ENCODE data around the gene ARSA. TPM values are rescaled to one million over a fixed set of nuclear protein-coding genes. Genes with fewer than 3 reads are reported as not detected.

Gene ARSA
- total and polyA plus RNA-seq, 9 donors: 8.4 to 21.9 (median 14.2) TPM

DNA sequence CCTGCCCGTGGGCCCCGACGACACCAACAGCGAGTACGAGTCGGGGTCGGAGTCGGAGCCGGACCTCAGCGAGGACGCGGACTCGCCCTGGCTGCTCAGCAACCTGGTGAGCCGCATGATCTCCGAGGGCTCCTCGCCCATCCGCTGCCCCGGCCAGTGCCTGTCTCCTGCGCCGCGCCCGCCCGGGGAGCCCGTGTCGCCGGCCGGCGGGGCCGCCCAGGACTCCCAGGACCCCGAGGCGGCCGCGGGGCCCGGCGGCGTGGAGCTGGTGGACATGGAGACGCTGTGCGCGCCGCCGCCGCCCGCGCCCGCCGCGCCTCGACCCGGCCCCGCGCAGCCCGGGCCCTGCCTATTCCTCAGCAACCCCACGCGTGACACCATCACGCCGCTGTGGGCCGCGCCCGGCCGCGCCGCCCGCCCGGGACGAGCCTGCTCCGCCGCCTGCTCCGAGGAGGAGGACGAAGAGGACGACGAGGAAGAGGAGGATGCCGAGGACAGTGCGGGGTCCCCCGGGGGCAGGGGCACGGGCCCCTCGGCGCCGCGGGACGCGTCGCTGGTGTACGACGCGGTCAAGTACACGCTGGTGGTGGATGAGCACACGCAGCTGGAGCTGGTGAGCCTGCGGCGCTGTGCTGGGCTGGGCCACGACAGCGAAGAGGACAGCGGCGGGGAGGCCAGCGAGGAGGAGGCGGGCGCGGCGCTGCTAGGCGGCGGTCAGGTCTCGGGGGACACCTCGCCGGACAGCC lies 23.5 kb downstream of the ARSA start:
- H3K27me3 ChIP-seq (ENCODE audit: control insufficient read depth, insufficient read depth, low read length): peaks cover 78% of the 10 kb centered on the region
- 35% methylated on average over 93 of the region's 103 CpGs for WGBS (ENCODE audit: insufficient coverage)

GRCh38 chr22:50603511-50604255 lies 24.3 kb downstream of the ARSA start:
- H3K9me3 ChIP-seq (replicated peaks; ENCODE audit: control insufficient read depth, low read depth, low read length): no peaks in the 10 kb centered on the region
- DNase-seq: no peak
- no peak overlapping the region for H3K4me3 ChIP-seq (ENCODE audit: low read length)
- no peak overlapping the region for H3K27ac ChIP-seq (ENCODE audit: low read length)
- H3K36me3 ChIP-seq (ENCODE audit: control insufficient read depth, insufficient read depth, low read length): no peaks in the 10 kb centered on the region
- H3K27me3 ChIP-seq (ENCODE audit: control insufficient read depth, insufficient read depth, low read length): peaks cover 82% of the 10 kb centered on the region
- 5% methylated on average over 66 of the region's 70 CpGs for WGBS (ENCODE audit: insufficient coverage)
- H3K4me1 ChIP-seq (ENCODE audit: control insufficient read depth, insufficient read depth, low read length): peaks cover 3% of the 10 kb centered on the region

More for the DNA sequence above, 23.5 kb downstream of the ARSA start:
- Histone ChIP-seq H3K4me1 (ENCODE audit: control insufficient read depth, insufficient read depth, low read length) (peaks cover 3% of the 10 kb centered on the region), H3K9me3 (replicated peaks; ENCODE audit: control insufficient read depth, low read depth, low read length) (no peaks in the 10 kb centered on the region), H3K36me3 (ENCODE audit: control insufficient read depth, insufficient read depth, low read length) (no peaks in the 10 kb centered on the region), H3K4me3 (ENCODE audit: low read length) (no peak overlapping the region), H3K27ac (ENCODE audit: low read length) (no peak overlapping the region)
- no peak for DNase-seq

DNA sequence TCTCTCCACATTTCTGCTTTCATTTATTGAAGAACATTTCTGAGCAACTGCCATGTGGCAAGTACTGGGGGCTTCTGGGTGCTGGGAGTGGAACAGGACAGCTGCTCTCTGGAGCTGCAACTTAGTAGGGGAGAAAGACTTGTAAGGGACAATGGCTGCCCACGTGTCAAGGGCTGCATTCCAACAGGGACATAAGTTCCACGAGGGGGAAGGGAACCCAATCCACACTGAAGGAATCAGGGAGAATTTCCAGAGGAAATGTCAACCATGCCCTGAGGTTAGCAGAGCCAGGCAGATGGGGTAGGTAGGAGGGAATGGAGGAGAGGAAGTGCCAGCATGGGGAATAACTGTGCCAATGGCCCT lies 25.6 kb downstream of the ARSA start:
- Histone ChIP-seq H3K4me3 (ENCODE audit: low read length) (no peak overlapping the region), H3K36me3 (ENCODE audit: control insufficient read depth, insufficient read depth, low read length) (no peaks in the 10 kb centered on the region), H3K9me3 (replicated peaks; ENCODE audit: control insufficient read depth, low read depth, low read length) (no peaks in the 10 kb centered on the region), H3K4me1 (ENCODE audit: control insufficient read depth, insufficient read depth, low read length) (peaks cover 3% of the 10 kb centered on the region), H3K27ac (ENCODE audit: low read length) (no peak overlapping the region), H3K27me3 (ENCODE audit: control insufficient read depth, insufficient read depth, low read length) (peaks cover 81% of the 10 kb centered on the region)
- DNase-seq: no peak
- WGBS (ENCODE audit: insufficient coverage): 34% methylated on average over 2 of the region's 2 CpGs

DNA sequence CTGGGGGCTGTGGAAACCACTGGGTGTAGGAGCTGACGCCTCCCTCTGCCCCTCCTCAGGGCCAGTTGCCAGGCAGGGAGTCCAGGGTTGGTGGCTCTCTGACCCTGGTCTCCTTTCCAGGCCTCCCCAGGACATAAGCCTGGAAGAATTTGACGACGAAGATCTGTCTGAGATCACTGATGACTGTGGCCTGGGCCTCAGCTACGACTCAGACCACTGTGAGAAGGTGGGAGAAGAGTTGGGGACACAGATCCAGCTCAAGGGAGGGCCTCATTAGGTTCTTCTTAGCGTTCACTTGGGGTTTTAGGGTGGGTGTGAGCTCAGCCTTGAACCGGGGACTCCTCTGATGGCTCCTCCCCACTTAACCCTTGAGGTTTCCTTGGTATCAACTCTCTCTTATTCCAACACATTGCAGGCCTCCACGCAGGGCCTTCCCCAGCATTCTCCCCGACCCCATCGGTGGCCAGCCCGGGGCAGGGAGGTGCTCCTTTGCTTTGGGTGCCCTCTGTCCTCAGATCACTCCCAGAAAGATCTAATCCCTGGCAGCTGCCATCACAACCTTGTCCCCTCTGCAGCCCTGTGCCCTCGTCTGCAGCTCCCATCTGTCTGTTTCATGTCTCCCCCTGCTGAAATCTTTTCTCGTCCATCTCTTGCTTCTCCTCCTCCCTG lies 26.1 kb downstream of the ARSA start:
- H3K9me3 ChIP-seq (replicated peaks; ENCODE audit: control insufficient read depth, low read depth, low read length): no peaks in the 10 kb centered on the region
- DNase-seq: no peak
- WGBS (ENCODE audit: insufficient coverage): 33% methylated on average over 10 of the region's 12 CpGs
- no peak overlapping the region for H3K27ac ChIP-seq (ENCODE audit: low read length)
- H3K4me3 ChIP-seq (ENCODE audit: low read length): no peak overlapping the region
- H3K36me3 ChIP-seq (ENCODE audit: control insufficient read depth, insufficient read depth, low read length): no peaks in the 10 kb centered on the region
- peaks cover 78% of the 10 kb centered on the region for H3K27me3 ChIP-seq (ENCODE audit: control insufficient read depth, insufficient read depth, low read length)
- H3K4me1 ChIP-seq (ENCODE audit: control insufficient read depth, insufficient read depth, low read length): peaks cover 3% of the 10 kb centered on the region

- no peak for DNase-seq
- H3K27ac ChIP-seq (ENCODE audit: low read length): no peak overlapping the region
- no peak overlapping the region for H3K4me3 ChIP-seq (ENCODE audit: low read length)
- 1% methylated on average over 33 of the region's 52 CpGs for WGBS (ENCODE audit: insufficient coverage)
- H3K36me3 ChIP-seq (ENCODE audit: control insufficient read depth, insufficient read depth, low read length): no peaks in the 10 kb centered on the region
- peaks cover 3% of the 10 kb centered on the region for H3K4me1 ChIP-seq (ENCODE audit: control insufficient read depth, insufficient read depth, low read length)
- no peaks in the 10 kb centered on the region for H3K9me3 ChIP-seq (replicated peaks; ENCODE audit: control insufficient read depth, low read depth, low read length)
- H3K27me3 ChIP-seq (ENCODE audit: control insufficient read depth, insufficient read depth, low read length): peaks cover 71% of the 10 kb centered on the region
Measured at GRCh38 chr22:50600967-50601668, 26.8 kb downstream of the ARSA start.

DNA sequence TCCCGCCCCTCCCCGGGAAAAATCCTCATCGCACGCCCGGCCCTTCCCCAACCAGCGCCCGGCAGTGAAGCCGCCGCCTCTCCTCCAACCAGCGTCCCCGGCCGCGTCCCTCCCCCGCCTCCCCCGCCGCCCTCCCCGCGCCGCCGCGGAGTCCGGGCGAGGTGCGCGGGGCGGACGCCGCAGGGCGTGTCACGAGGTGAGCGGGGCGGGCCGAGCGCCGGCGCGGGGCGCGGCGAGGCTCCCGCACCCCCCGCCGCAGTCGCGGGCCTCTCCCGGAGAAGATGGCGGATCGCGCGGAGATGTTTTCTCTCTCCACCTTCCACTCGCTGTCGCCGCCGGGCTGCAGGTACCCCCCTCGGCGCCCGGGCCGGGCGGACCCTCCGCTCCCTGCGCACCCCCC lies 27.4 kb downstream of the ARSA start, which contains the start of gene MAPK8IP2:
MAPK8IP2 (plus strand) TSS at position 256 of the 400 bp plus-strand sequence; CDS start at position 282, 26 bp downstream.
- Histone ChIP-seq H3K4me1 (ENCODE audit: control insufficient read depth, insufficient read depth, low read length) (peaks cover 3% of the 10 kb centered on the region), H3K9me3 (replicated peaks; ENCODE audit: control insufficient read depth, low read depth, low read length) (no peaks in the 10 kb centered on the region), H3K36me3 (ENCODE audit: control insufficient read depth, insufficient read depth, low read length) (no peaks in the 10 kb centered on the region), H3K4me3 (ENCODE audit: low read length) (no peak within 1 kb of the TSS), H3K27ac (ENCODE audit: low read length) (no peak within 1 kb of the TSS), H3K27me3 (ENCODE audit: control insufficient read depth, insufficient read depth, low read length) (peaks cover 65% of the 10 kb centered on the region)
- DNase-seq: no peak
- under 1% methylated on average over 51 of the region's 61 CpGs for WGBS (ENCODE audit: insufficient coverage)

DNA sequence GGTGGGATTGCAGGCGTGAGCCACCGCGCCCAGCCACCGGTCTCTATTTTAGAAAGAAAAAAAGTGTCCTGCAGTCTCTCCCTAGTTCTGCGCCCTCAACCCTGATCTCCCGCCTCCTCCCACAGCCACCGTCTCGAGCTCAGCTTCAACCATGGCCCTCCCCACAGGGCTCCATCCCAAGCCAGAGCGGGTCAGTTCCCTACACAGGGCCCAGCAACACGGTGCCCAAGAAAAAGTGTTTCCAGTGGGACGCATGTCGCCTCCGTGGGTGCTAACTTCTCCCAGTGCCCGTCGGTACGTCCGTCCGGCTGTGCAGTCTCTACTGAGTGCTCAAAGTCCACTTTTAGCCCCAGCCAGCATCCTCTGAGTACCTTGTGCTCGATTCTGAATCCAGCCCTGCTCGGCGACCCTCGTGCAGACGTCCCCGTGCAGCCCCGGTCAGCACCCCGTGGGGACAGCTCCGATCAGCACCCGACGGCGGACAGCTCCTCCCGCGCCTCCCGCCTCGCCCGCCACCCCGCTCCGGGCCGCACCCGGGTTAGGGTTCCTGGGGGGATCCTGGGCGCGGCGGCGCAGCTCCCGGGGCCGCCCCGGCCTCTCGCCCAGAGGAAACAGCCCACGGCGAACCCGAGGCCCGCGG lies 28.0 kb downstream of the ARSA start:
- WGBS (ENCODE audit: insufficient coverage): 11% methylated on average over 49 of the region's 52 CpGs
- Histone ChIP-seq H3K27me3 (ENCODE audit: control insufficient read depth, insufficient read depth, low read length) (peaks cover 59% of the 10 kb centered on the region), H3K36me3 (ENCODE audit: control insufficient read depth, insufficient read depth, low read length) (no peaks in the 10 kb centered on the region), H3K4me3 (ENCODE audit: low read length) (no peak overlapping the region), H3K27ac (ENCODE audit: low read length) (no peak overlapping the region), H3K9me3 (replicated peaks; ENCODE audit: control insufficient read depth, low read depth, low read length) (no peaks in the 10 kb centered on the region), H3K4me1 (ENCODE audit: control insufficient read depth, insufficient read depth, low read length) (peaks cover 3% of the 10 kb centered on the region)
- DNase-seq: peak; percentile 63

- Histone ChIP-seq H3K27ac (ENCODE audit: low read length) (no peak overlapping the region), H3K27me3 (ENCODE audit: control insufficient read depth, insufficient read depth, low read length) (peaks cover 33% of the 10 kb centered on the region), H3K4me3 (ENCODE audit: low read length) (no peak overlapping the region), H3K9me3 (replicated peaks; ENCODE audit: control insufficient read depth, low read depth, low read length) (no peaks in the 10 kb centered on the region), H3K4me1 (ENCODE audit: control insufficient read depth, insufficient read depth, low read length) (peaks cover 3% of the 10 kb centered on the region), H3K36me3 (ENCODE audit: control insufficient read depth, insufficient read depth, low read length) (no peaks in the 10 kb centered on the region)
- WGBS (ENCODE audit: insufficient coverage): 91% methylated on average over 3 of the region's 5 CpGs
- no peak for DNase-seq
Measured at GRCh38 chr22:50597097-50597496, 30.9 kb downstream of the ARSA start.

GRCh38 chr22:50595189-50595588 lies 32.8 kb downstream of the ARSA start:
- Histone ChIP-seq H3K4me1 (ENCODE audit: control insufficient read depth, insufficient read depth, low read length) (peaks cover 3% of the 10 kb centered on the region), H3K36me3 (ENCODE audit: control insufficient read depth, insufficient read depth, low read length) (no peaks in the 10 kb centered on the region), H3K4me3 (ENCODE audit: low read length) (no peak overlapping the region), H3K27me3 (ENCODE audit: control insufficient read depth, insufficient read depth, low read length) (peaks cover 21% of the 10 kb centered on the region), H3K27ac (ENCODE audit: low read length) (no peak overlapping the region), H3K9me3 (replicated peaks; ENCODE audit: control insufficient read depth, low read depth, low read length) (no peaks in the 10 kb centered on the region)
- DNase-seq: no peak
- 68% methylated on average over 3 of the region's 3 CpGs for WGBS (ENCODE audit: insufficient coverage)
